Esophagus squamous epithelium (tissue), 5 donors: Measurements from ENCODE around the gene CERS1. TPM values are rescaled to one million over a fixed set of nuclear protein-coding genes. Genes with fewer than 3 reads are reported as not detected.

Source experiments
- DNase-seq: peaks from one replicate; lab custom pipeline; 2025; lab: John Stamatoyannopoulos, UW
- H3K27ac ChIP-seq, 4 donors: fragments of 200-600 bp; sonication (generic); one replicate each; pipeline ENCODE4 v1.5.1; 2016 to 2019; ENCODE audit warnings: mild to moderate bottlenecking in 1 of 4
- H3K27me3 ChIP-seq, 4 donors: fragments of 200-600 bp; sonication (generic); 1 replicate in 3 of 4; 2 replicates in 1 of 4; pipeline versions ENCODE4 v1.5.1 to v1.6.0; 2017 to 2021; ENCODE audit warnings: antibody characterized with exemption in 1 of 4
- H3K36me3 ChIP-seq, 3 donors: fragments of 200-600 bp; sonication (generic); one replicate each; pipeline ENCODE4 v1.5.1; 2016 to 2019
- H3K4me1 ChIP-seq, 3 donors: fragments of 200-600 bp; sonication (generic); one replicate each; pipeline ENCODE4 v1.5.1; 2017 to 2019
- H3K4me3 ChIP-seq, 4 donors: fragments of 200-600 bp; sonication (generic); 1 replicate in 3 of 4; 2 replicates in 1 of 4; pipeline ENCODE4 v1.5.1; 2016 to 2019; ENCODE audit warnings: mild to moderate bottlenecking in 2 of 4, moderate library complexity in 1 of 4
- H3K9me3 ChIP-seq, 3 donors: fragments of 200-600 bp; sonication (generic); one replicate each; pipeline ENCODE4 v1.5.1; 2016 to 2019
- POLR2A ChIP-seq, 4 donors: fragments of 450-650 bp; IDR thresholded peaks; one replicate each; pipeline ENCODE4 v1.6.1; 2017; ENCODE audit warnings: antibody characterized with exemption in 4 of 4, mild to moderate bottlenecking in 4 of 4, moderate library complexity in 3 of 4
- WGBS, 2 donors: methylation state at CpG; one replicate each; pipeline ENCODE4 v1.1.5; 2018; 5-methylcytosine and 5-hydroxymethylcytosine counted together
- intact Hi-C: fragments of 100-400 bp; cut with DNase I; formaldehyde crosslinking; loops from one replicate; pipeline ENCODE4 v1.15.0; 2022
- total RNA-seq, 4 donors: library from RNA; depleted of rRNA; stranded (reverse); fragments of >200 nt; gene quantifications; one replicate each; pipeline ENCODE4 v1.1.0, GENCODE V29; 2016
- TF ChIP-seq, protein P1 (sequence below), 6 experiments: fragments of 450-650 bp in 4 of 6; fragments of 200-600 bp in 2 of 6; sonication (generic) in 2 of 6; IDR thresholded peaks; one replicate each; pipeline ENCODE4 v1.5.1; 2016 to 2019; ENCODE audit warnings: antibody characterized with exemption in 6 of 6, mild to moderate bottlenecking in 4 of 6, moderate library complexity in 4 of 6
- donor health status: DM: yes; HTN: yes; CAD: no.

CERS1 gene
- total RNA-seq, 4 donors from 2014 or later: 0.76 TPM; not detected in 3

DNA sequence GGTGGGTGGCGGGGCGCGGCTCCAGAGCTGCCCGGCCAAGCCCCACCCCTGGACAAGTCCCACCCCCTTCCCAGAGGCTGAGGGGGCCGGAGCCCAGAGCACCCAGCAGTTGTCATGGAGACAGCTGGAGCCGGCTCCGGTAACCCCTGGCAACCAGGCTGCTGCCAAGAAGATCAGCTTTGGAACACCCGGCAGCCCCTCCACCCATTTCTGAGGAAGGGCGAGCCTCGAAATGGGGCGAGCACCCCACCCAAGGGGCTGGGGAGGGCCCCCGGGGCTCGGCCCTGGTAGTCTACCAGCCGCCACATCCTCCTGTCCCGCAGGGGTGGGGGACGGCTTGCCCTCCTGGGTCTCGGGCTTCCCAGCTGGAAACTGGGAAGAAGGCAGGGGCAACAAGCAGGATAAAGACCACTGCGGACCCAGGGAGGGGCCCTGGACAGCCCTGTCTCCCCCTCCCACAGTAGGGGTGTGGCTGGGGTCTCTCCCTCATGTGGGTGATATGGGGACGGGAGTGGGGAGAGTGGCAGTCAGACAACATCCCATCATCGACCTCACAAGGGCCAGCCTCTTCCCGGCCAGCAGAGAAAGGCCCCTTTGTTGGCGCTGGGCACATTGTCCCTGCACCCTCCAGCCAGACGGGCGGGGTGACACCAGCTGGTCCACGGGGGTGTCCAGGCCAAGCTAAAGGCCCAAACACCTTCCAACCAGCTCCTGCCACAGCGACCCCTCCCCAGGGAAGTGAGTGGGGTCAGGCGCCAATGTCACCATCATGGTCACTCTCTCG lies 1.5 kb downstream of the CERS1 start:
- peak overlapping the region in 3 of 4 donors; percentile 31 to 62 (median 45) for H3K4me3 ChIP-seq
- intact Hi-C loops: no loop called here
- 0 to 6% methylated on average over 3 to 6 of the region's 28 CpGs for WGBS, 2 donors
- H3K27me3 ChIP-seq: peaks cover 7 to 59% (median 14%) of the 10 kb centered on the region in 4 donors
- TF ChIP-seq POLR2A (IDR thresholded peaks at IDR 0.05): no peak
- TF ChIP-seq, protein P1, sequence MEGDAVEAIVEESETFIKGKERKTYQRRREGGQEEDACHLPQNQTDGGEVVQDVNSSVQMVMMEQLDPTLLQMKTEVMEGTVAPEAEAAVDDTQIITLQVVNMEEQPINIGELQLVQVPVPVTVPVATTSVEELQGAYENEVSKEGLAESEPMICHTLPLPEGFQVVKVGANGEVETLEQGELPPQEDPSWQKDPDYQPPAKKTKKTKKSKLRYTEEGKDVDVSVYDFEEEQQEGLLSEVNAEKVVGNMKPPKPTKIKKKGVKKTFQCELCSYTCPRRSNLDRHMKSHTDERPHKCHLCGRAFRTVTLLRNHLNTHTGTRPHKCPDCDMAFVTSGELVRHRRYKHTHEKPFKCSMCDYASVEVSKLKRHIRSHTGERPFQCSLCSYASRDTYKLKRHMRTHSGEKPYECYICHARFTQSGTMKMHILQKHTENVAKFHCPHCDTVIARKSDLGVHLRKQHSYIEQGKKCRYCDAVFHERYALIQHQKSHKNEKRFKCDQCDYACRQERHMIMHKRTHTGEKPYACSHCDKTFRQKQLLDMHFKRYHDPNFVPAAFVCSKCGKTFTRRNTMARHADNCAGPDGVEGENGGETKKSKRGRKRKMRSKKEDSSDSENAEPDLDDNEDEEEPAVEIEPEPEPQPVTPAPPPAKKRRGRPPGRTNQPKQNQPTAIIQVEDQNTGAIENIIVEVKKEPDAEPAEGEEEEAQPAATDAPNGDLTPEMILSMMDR (IDR thresholded peaks at IDR 0.05): no peak
- no peak for DNase-seq
- H3K36me3 ChIP-seq: peaks cover 5 to 13% (median 8%) of the 10 kb centered on the region in 3 donors
- no peak overlapping the region for H3K27ac ChIP-seq
- peaks cover 10 to 32% (median 21%) of the 10 kb centered on the region in 3 donors for H3K4me1 ChIP-seq
- H3K9me3 ChIP-seq: no peaks in the 10 kb centered on the region

DNA sequence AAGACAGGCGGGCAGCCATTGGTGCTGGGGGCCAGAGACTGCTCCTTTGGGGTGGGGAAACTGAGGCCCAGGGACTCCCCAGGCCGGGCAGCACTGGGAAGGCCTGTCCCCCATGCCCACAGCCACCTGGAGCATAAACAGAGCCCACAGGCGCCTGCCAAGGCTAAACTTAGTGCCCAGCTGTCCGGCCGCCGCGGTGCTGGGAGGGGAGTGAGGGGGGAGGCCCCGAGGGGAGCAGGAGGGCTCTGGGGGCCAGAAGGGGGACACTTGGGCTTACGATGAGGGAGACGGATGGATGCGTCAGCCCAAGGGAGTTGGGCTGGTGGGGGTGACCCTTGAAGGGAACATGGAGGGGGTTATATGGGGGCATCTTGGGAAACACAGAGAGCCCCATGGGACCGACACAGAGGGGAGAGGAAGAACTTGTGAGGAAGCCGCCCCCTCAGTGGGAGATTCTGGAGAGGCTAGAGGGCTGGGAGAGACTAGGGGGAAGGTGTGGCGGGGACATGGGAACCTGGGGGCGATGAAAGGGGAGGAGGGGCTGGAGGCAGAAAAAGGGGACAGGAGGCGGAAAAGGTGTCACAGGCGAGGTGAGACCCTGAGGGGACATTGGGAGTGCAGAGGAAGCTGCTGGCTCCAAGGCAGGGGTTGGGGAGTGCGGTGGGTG lies 2.2 kb downstream of the CERS1 start:
- DNase-seq: no peak
- intact Hi-C loops: no loop called here
- H3K4me1 ChIP-seq: peaks cover 10 to 32% (median 21%) of the 10 kb centered on the region in 3 donors
- peaks cover 0 to 5% (median under 1%) of the 10 kb centered on the region in 3 donors for H3K36me3 ChIP-seq
- WGBS, 2 donors: 42 to 51% methylated on average over 11 to 16 of the region's 18 CpGs
- no peaks in the 10 kb centered on the region for H3K9me3 ChIP-seq
- H3K27me3 ChIP-seq: peaks cover 7 to 59% (median 14%) of the 10 kb centered on the region in 4 donors
- H3K27ac ChIP-seq: no peak overlapping the region
- TF ChIP-seq, protein P1 (IDR thresholded peaks at IDR 0.05): no peak
- no peak for TF ChIP-seq POLR2A (IDR thresholded peaks at IDR 0.05)
- no peak overlapping the region for H3K4me3 ChIP-seq

DNA sequence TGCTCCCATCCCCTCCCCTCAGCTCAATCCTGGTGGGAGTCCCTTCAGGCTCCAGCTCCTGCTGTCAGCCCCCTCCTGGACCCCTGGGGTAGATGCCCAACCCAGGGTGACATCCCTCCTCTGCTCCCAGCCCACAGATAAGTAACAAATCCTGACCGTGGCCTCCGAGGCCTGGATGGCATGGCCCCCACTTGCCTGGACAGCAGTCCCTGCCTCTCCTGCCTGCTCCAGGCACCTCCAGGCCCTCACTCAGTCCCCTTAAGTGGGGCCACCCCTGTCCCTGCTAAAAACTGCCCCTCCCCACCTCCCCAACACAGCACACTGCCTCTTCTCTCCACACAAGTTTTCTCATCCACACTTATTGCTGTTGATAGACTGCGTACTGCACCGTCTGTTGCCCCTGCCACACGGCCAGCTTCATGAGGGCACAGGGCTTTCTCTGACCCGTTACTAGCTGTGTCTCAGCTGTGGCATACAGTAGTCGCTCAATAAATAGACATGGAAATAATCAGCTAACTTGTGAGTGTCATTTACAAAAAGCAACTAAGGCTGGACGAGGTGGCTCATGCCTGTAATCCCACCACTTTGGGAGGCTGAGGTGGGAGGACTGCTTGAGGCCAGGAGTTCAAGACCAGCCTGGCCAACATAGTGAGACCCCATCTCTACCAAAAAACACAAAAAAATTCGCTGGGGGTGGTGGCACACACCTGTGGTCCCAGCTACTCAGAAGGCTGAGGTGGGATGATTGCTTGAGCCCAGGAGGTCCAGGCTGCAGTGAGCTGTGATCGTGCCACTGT lies 5.8 kb downstream of the CERS1 start:
- no peak for DNase-seq
- 59 to 75% methylated on average over 9 to 10 of the region's 10 CpGs for WGBS, 2 donors
- intact Hi-C loops: no loop called here

DNA sequence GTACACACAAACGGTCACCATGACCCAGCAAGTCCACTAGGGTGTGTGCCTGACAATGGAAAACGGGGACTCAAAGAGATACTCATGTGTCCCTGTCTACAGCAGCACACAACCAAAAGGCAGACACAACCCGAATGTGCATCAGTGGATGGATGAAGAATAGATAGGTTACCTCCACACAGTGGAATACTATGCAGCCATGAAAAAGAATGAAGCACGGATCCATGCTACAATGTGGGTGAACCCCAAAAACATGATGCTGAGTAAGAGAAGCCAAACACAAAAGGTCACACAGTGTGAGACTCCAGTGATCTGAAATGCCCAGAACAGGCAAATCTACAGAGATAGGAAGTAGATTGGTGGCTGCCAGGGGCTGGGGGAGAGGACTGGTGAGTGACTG lies 9.0 kb downstream of the CERS1 start:
- intact Hi-C loops: no loop called here

More for the DNA sequence above, 5.8 kb downstream of the CERS1 start:
- Histone ChIP-seq H3K4me3 (no peak overlapping the region), H3K27ac (no peak overlapping the region), H3K36me3 (no peaks in the 10 kb centered on the region), H3K4me1 (peaks cover 5 to 16% (median 5%) of the 10 kb centered on the region in 3 donors), H3K27me3 (peaks cover 1 to 35% (median 12%) of the 10 kb centered on the region in 4 donors), H3K9me3 (no peaks in the 10 kb centered on the region)
- no peak for TF ChIP-seq POLR2A (IDR thresholded peaks at IDR 0.05)

More for the DNA sequence above, 9.0 kb downstream of the CERS1 start:
- TF ChIP-seq POLR2A (IDR thresholded peaks at IDR 0.05): no peak
- TF ChIP-seq, protein P1 (IDR thresholded peaks at IDR 0.05): no peak
- DNase-seq: no peak
- 88 to 89% methylated on average over 3 of the region's 4 CpGs for WGBS, 2 donors
- H3K9me3 ChIP-seq: no peaks in the 10 kb centered on the region
- H3K27me3 ChIP-seq: peaks cover 0 to 3% (median 0%) of the 10 kb centered on the region in 4 donors
- no peaks in the 10 kb centered on the region for H3K36me3 ChIP-seq
- no peak overlapping the region for H3K27ac ChIP-seq
- H3K4me3 ChIP-seq: no peak overlapping the region
- H3K4me1 ChIP-seq: peaks cover 0 to 5% (median 0%) of the 10 kb centered on the region in 3 donors
